Duodenal mucosa (tissue), 2 donors: Measurements from ENCODE around the gene MCCC1.

Experiments used
- H3K27ac ChIP-seq: one replicate; pipeline ENCODE4 v1.7.0; 2013; ENCODE audit warnings: low read depth, low read length
- H3K27me3 ChIP-seq, 2 donors: one replicate each; pipeline ENCODE4 v1.7.0; 2013; ENCODE audit warnings: low read length in 2 of 2, control low read depth in 1 of 2; ENCODE audit not compliant: insufficient read depth in 2 of 2, control insufficient read depth in 1 of 2
- H3K36me3 ChIP-seq, 2 donors: one replicate each; pipeline ENCODE4 v1.7.0; 2013; ENCODE audit warnings: low read length in 2 of 2, control low read depth in 1 of 2; ENCODE audit not compliant: insufficient read depth in 2 of 2, control insufficient read depth in 1 of 2
- H3K4me1 ChIP-seq, 2 donors: one replicate each; pipeline ENCODE4 v1.7.0; 2013; ENCODE audit warnings: low read length in 2 of 2, control low read depth in 1 of 2; ENCODE audit not compliant: insufficient read depth in 2 of 2, control insufficient read depth in 1 of 2
- H3K4me3 ChIP-seq, 2 donors: one replicate each; pipeline ENCODE4 v1.7.0; 2013; ENCODE audit warnings: low read length in 2 of 2, low read depth in 1 of 2
- H3K9ac ChIP-seq, 2 donors: one replicate each; pipeline ENCODE4 v1.7.0; 2013; ENCODE audit warnings: low read length in 2 of 2, low read depth in 1 of 2
- H3K9me3 ChIP-seq, 2 donors: one replicate each; pipeline ENCODE4 v1.7.0; 2013; ENCODE audit warnings: low read length in 2 of 2, control low read depth in 1 of 2; ENCODE audit not compliant: control insufficient read depth in 1 of 2

MCCC1 gene

DNA sequence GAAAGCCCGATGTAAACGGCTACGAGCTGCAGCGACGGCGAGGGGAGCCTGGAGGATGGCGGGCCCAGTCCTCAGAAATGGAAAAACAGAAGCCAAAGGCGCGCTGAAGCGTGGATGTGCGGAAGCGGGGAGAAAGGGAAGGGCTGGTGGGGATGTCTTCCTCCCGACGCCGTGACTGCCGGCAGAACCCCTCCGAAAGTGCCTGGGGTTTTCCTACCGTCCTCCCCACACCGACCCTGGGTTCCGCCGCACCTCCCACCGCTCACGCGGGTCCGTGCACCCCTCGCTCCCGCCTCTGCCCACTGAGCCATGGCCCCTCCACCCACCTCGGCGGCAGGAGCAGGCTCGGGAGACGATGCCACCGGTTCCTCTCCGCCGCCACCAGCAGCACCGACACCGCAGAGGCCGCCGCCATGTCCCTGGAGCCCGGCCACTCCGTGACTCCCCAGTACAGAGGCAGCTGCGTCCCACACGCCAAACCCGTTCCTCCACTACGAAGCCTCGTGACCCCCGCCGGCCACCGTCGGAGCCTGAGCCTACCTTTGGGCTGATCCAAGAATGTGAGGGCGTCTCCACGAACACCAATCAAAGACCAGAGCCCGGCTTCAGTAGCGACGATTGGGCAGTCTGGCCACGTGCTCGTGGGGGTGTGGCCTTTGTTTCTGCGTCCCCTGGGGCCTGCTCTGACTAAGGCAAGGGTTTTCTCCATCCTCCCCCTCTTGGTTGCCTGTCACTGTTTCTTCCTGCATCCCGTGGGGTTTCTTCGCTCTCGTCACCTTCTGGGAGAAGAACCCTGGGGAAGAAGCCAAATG lies at the start of gene MCCC1:
Gene MCCC1 (minus strand): TSS at position 471 of the 812 bp plus-strand sequence. CDS start 56 bp downstream, at position 415.
- Histone ChIP-seq H3K4me3 (peak within 1 kb of the TSS; percentile 88 to 99), H3K27me3 (no peaks in the 10 kb centered on the region), H3K4me1 (peaks cover 8 to 12% of the 10 kb centered on the region in 2 donors), H3K9ac (peak within 1 kb of the TSS; percentile 73 to 97), H3K9me3 (no peaks in the 10 kb centered on the region), H3K27ac (peak within 1 kb of the TSS; percentile 76), H3K36me3 (peaks cover 0 to 4% of the 10 kb centered on the region in 2 donors)

GRCh38 chr3:183148056-183148455 lies 48.8 kb upstream of the MCCC1 start:
- Histone ChIP-seq H3K9me3 (no peaks in the 10 kb centered on the region), H3K4me3 (no peak overlapping the region)

GRCh38 chr3:183144363-183144762 lies 45.1 kb upstream of the MCCC1 start:
- Histone ChIP-seq H3K27ac (no peak overlapping the region), H3K4me1 (no peaks in the 10 kb centered on the region), H3K36me3 (no peaks in the 10 kb centered on the region), H3K4me3 (no peak overlapping the region), H3K9me3 (no peaks in the 10 kb centered on the region), H3K27me3 (no peaks in the 10 kb centered on the region), H3K9ac (no peak overlapping the region)

More at GRCh38 chr3:183148056-183148455, 48.8 kb upstream of the MCCC1 start:
- H3K27me3 ChIP-seq = no peaks in the 10 kb centered on the region
- H3K9ac ChIP-seq = no peak overlapping the region
- H3K27ac ChIP-seq = no peak overlapping the region
- H3K4me1 ChIP-seq = no peaks in the 10 kb centered on the region
- H3K36me3 ChIP-seq = no peaks in the 10 kb centered on the region

DNA sequence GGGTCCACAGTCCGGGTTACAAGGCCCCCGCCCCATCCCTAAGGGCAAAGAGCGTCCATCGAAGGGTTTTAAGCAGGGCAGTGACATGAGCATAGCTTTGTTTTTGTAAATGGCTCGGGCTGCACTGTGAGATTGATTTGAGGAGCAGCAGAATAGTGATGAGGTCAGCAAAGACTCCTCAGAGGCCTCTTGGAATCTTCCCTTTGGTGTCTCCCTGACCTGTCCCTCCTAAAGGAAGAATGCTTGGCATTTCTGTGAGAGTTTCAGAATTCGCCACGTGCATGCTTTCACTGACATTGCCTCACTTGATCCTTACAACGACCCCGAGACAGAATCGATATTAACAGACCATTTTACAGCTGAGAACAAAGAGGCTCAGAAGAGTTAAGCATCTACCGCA lies 42.9 kb upstream of the MCCC1 start:
- Histone ChIP-seq H3K36me3 (no peaks in the 10 kb centered on the region), H3K4me1 (no peaks in the 10 kb centered on the region), H3K9ac (no peak overlapping the region), H3K27ac (no peak overlapping the region), H3K9me3 (no peaks in the 10 kb centered on the region), H3K4me3 (no peak overlapping the region), H3K27me3 (no peaks in the 10 kb centered on the region)

DNA sequence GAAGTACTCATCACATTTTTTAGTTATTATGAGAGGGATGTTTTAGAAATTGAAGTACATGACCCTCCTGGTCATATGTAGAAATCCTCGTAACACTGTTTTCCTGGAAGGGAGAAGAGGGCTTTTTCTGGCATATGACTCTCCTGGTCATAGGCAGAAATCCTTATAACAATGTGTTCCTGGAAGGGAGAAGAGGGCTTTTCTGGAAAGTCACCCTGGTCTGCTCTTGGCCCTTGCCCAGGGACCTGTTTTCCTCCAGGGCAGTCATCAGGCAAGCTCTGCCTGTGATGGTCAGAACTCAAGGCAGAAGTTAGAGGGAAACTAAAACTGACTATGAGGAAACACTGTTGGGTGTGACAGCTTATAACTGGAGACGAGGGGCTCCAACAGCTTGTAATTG lies 35.5 kb upstream of the MCCC1 start:
- H3K9ac ChIP-seq = no peak overlapping the region
- no peak overlapping the region for H3K27ac ChIP-seq
- no peaks in the 10 kb centered on the region for H3K27me3 ChIP-seq

DNA sequence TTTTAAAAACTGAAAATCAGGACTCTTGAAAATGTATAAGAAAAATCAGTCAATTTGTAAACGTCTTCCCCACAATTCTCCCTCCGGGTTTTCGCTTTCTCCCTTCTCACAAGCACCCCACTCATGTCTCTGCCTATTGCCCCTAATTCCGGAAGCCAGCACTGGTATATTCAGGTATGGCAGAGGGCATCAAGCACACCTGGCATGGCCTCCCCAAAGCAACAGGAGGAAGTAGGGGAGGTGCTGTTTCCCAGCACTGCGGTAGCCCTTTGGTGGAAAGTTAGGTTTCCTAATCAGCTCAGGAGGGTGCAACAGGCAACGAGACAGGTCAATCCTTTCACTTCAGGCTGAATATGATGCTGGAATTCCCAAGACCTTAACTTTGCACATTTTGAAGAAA lies 33.1 kb upstream of the MCCC1 start:
- Histone ChIP-seq H3K9me3 (peaks cover 11 to 12% of the 10 kb centered on the region in 2 donors), H3K4me1 (no peaks in the 10 kb centered on the region), H3K27ac (no peak overlapping the region), H3K9ac (no peak overlapping the region), H3K4me3 (no peak overlapping the region), H3K36me3 (no peaks in the 10 kb centered on the region), H3K27me3 (no peaks in the 10 kb centered on the region)

More for the DNA sequence above, 35.5 kb upstream of the MCCC1 start:
- Histone ChIP-seq H3K4me3 (no peak overlapping the region), H3K36me3 (no peaks in the 10 kb centered on the region), H3K4me1 (no peaks in the 10 kb centered on the region), H3K9me3 (peaks cover under 1% of the 10 kb centered on the region in 2 donors)

DNA sequence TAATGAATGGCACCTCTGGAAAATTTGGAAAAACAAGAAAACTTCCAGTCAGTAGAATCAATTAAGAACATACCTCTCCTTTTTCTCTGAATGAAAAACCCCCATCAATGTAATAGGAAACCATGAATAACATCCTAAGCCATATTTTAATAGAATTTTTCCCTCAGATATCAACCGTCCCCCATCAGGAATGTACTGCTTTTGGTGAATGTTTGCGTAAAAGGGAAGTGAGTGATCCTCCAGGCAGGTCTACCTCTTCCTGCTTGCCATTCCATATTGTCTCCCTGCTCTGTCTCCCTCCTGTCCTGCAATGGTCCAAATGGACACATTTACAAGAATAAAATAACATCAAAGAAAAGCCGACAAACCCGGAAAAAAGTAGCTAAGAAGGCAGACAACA lies 32.4 kb upstream of the MCCC1 start:
- H3K9me3 ChIP-seq = peaks cover 11 to 12% of the 10 kb centered on the region in 2 donors
- no peaks in the 10 kb centered on the region for H3K27me3 ChIP-seq
- no peak overlapping the region for H3K4me3 ChIP-seq
- H3K4me1 ChIP-seq = no peaks in the 10 kb centered on the region
- H3K36me3 ChIP-seq = no peaks in the 10 kb centered on the region
- H3K9ac ChIP-seq = no peak overlapping the region
- H3K27ac ChIP-seq = no peak overlapping the region

DNA sequence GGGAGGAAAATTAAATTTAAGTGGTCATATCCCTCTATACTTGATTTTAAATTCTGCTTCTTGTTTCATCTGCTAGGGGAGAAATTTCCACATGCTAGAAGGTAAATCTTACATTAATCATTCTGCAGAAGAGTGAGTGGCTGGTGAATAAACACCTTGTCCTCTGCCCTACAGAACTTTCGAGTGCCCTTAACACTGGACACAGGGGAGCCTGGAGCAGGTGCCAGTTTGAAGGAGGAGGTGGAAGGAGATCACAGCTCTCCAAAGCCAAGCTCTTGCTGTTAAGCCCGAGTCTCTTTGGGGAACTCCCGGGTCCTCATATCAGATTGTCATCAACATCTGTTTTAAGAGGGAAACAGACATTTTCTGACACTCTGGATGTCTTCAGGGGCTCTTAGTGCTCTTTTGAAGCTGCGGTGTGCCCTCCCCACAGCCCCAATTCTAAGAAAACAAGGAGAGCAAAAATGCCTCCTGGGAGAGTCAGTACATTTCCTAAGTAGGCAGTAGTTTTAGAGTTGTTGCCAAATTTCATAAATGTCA lies 32.0 kb upstream of the MCCC1 start:
- no peak overlapping the region for H3K9ac ChIP-seq
- H3K36me3 ChIP-seq = no peaks in the 10 kb centered on the region
- H3K4me1 ChIP-seq = no peaks in the 10 kb centered on the region
- peaks cover 11 to 12% of the 10 kb centered on the region in 2 donors for H3K9me3 ChIP-seq
- no peak overlapping the region for H3K4me3 ChIP-seq
- no peak overlapping the region for H3K27ac ChIP-seq
- H3K27me3 ChIP-seq = no peaks in the 10 kb centered on the region

DNA sequence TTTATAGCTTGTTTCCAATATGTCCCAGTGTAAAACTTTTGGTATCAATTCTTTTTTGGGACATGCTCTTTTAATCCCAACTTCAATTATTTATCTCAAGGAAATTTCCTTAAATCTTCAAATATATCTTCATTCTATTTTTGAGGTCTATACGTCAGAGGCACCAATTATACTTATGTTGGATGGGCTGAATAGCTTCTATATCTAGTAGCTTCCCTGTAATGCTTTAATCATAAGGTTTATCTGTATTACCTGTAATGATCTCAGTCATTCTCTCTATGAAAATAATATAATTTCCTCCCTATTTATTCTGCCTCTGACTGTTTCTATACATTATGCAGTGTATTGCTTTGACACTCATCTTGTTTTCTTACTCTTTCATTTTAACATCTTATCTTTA lies 29.9 kb upstream of the MCCC1 start:
- Histone ChIP-seq H3K27me3 (no peaks in the 10 kb centered on the region), H3K36me3 (no peaks in the 10 kb centered on the region), H3K27ac (no peak overlapping the region), H3K4me3 (no peak overlapping the region), H3K9ac (no peak overlapping the region), H3K4me1 (no peaks in the 10 kb centered on the region), H3K9me3 (peaks cover 11 to 12% of the 10 kb centered on the region in 2 donors)

GRCh38 chr3:183128709-183129108 lies 29.4 kb upstream of the MCCC1 start:
- Histone ChIP-seq H3K36me3 (no peaks in the 10 kb centered on the region), H3K27ac (no peak overlapping the region), H3K27me3 (no peaks in the 10 kb centered on the region), H3K9me3 (peaks cover 11 to 12% of the 10 kb centered on the region in 2 donors), H3K4me1 (no peaks in the 10 kb centered on the region), H3K9ac (no peak overlapping the region), H3K4me3 (no peak overlapping the region)
